Bone marrow (tissue), 2 donors: Measurements from ENCODE around the gene WFDC11.
"Not testable (repeated sequence)": the region's sequence is repeated elsewhere in the genome, so short reads cannot be mapped to it uniquely, and the experiment has no call there.

Source experiments
- DNase-seq, 2 donors: peaks; one replicate each; lab custom pipeline; 2025; lab: John Stamatoyannopoulos, UW

WFDC11 gene

DNA sequence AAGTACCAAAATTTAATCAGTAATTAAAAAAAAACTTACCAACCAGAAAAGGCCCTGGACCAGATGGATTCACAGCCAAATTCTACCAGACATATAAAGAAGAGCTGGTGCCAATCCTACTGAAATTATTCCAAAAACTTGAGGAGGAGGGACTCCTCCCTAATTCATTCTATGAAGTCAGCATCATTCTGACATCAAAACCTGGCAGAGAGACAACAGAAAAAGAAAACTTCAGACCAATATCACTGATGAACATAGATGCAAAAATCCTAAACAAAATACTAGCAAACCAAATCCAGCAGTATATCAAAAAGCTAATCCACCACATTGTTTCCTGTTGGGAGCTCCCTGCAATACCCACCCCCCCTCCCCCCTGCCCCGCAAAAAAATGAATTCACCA is at the start of gene WFDC11:
TSS of gene WFDC11 (minus strand) at position 101 of the 400 bp plus-strand sequence. CDS start 19,639 bp downstream, outside the sequence.
- DNase-seq: no peak

DNA sequence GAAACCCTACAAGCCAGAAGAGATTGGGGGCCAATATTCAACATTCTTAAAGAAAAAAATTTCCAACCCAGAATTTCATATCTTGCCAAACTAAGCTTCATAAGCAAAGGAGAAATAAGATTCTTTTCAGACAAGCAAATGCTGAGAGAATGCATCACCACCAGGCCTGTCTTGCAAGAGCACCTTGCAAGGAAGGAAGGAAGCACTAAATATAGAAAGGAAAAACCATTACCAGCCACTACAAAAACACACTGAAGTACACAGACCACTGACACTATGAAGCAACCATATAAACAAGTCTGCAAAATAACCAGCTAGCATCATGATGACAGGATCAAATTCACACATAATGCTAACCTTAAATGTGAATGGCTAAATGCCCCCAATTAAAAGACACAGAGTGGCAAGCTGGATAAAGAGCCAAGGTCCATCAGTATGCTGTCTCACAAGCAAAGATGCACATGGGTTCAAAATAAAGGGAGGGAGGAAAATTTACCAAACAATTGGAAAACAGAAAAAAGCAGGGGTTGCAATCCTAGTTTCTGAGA is 46.2 kb upstream of the WFDC11 start:
- DNase-seq: not testable (repeated sequence)

DNA sequence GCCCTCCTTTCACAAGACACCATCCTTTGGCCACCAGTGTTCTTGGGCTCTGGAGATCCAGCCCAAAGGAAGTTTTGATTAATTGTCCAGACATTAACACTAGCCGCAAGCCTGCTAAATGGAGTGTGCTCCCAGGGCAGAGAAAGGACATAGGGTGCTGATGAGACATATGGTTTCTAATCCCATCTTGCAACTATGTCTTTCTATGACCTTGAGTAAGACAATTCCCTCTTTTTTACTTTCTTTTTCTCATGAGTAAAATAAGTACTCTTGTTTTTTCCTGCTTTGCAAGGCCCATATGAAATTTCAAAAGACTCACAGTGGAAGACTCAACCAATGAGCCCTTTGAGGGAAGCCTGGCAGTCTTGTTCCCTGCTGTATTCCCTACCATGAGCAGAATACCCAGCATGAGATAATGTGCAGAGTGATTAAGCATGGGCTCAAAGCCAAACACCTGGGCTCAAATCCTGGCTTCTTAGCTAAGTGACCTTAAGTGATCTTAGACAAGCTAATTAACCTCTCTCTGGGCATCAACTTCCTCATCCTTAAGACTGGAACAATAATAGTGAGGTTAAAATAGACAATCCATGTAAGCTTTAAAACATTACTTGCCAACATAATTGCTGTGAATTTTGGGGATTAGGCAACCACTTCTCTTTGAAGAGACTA is 35.1 kb upstream of the WFDC11 start, which contains the start of gene WFDC10B:
TSS of gene WFDC10B (minus strand) at position 51 of the 669 bp plus-strand sequence. CDS start 19,027 bp downstream, outside the sequence.
- DNase-seq: no peak

DNA sequence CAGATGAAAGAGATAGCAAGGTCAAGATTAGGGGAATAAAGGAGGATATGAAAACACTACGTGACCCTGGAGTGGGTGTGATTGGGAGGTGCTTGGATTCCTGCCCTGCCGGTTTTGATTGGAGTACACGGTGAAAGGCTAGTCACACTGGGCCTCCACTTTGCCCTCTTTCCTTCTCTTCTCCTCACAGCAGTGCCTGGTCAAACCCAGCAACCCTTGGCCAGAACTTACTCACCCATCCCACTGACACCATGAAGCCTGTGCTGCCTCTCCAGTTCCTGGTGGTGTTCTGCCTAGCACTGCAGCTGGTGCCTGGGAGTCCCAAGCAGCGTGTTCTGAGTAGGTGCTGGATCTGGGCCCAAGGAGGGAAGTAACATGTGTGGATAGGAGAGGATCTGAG is 31.8 kb upstream of the WFDC11 start, which contains the start of gene WFDC13:
TSS of gene WFDC13 (plus strand) at position 166 of the 400 bp plus-strand sequence. CDS start at position 252, 86 bp downstream.
- no peak for DNase-seq

DNA sequence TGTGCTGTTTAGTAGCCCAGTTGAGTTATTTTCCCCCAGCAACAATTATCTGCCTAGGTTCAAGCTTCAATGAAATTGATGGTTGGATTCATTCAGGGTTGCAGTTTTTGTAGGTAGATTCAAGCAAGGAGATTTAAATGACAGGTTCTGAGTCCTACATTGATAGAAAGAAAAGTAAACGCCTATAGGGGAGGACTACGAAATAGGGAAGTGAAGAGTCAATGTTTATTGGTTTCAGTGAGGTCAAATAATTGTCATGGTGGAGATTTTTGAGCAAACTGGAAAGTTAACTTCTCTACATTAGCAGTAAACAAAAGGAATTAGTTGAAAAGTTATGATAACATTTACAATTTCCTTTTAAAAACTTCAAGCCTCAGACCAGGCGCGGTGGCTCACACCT is 31.1 kb upstream of the WFDC11 start:
- no peak for DNase-seq

DNA sequence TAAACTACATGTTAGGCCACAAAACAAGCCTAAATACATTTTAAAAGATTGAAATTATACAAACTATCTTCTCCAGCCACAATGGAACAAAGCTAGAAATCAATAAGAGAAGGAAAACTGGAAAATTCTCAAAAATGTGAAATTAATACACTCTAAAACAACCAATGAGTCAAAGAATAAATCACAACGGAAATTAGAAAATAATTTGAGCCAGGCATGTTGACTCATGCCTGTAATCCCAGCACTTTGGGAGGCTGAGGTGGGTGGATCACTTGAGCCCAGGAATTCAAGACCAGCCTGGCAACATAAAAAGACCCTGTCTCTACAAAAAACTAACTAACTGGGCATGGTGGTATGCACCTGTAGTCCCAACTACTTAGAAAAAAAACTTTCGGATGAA is 25.5 kb upstream of the WFDC11 start:
- no peak for DNase-seq

DNA sequence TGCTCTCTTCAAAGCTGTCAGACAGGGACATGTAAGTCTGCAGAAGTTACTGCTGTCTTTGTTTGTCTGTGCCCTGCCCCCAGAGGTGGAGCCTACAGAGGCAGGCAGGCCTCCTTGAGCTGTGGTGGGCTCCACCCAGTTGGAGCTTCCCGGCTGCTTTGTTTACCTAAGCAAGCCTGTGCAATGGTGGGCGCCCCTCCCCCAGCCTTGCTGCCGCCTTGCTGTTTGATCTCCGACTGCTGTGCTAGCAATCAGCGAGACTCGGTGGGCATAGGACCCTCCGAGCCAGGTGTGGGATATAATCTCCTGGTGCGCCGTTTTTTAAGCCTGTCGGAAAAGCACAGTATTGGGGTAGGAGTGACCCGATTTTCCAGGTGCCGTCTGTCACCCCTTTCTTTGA is 23.3 kb upstream of the WFDC11 start:
- DNase-seq: not testable (repeated sequence)

DNA sequence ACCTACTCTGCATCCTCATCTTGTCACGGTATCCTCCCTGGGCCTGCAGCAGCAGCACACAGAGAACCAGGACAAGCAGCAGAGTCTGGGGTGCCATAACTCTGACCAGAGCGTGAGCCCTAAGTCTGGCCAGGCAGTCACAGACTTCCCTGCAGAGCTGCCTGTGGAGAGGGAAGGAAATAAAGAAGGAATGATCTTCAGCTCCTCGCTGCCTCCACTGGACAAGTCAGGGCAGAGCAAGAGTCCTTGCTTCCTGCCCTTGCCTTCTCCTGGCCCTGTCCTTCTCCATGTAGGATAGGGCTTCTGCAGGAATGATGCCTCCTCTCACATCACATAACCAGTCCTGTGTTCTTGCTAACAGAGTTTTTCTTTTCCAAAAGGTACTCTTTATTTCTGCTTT is 15.9 kb upstream of the WFDC11 start:
- DNase-seq: no peak

DNA sequence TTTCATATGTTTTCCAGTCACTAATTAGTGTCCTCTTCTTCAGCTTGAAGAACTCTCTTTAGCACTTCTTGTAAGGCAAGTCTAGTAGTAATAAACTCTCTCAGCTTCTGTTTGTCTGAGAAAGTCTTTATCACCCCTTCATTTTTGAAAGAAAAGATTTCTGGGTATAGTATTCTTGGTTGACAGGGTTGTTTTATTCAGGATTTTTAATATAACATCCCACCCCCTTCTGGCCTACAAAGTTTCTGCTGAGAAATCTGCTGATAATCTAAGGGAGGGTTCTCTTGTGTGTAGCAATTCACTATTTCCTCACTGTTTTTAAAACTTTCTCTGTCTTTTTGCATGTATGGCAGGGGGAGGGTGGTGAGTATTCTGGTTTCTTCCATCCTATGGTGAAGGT is 9.6 kb upstream of the WFDC11 start:
- no peak for DNase-seq

DNA sequence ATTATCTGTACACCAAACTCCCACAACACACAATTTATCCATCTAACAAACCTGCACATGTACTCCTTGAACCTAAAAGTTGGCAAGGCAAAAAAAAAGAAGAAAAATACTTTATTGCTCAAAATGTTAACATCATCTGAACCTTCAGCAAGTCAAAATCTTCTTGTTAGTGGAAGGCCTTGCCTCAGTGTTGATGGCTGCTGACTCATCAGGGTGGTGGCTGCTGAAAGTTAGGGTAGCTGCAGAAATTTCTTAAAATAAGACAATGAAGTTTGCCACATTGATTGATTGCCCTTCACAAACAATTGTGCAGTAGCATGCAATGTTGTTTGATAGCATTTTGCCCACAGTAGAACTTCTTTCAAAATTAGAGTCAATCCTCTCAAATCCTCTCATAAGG is 2.7 kb upstream of the WFDC11 start:
- DNase-seq: no peak

DNA sequence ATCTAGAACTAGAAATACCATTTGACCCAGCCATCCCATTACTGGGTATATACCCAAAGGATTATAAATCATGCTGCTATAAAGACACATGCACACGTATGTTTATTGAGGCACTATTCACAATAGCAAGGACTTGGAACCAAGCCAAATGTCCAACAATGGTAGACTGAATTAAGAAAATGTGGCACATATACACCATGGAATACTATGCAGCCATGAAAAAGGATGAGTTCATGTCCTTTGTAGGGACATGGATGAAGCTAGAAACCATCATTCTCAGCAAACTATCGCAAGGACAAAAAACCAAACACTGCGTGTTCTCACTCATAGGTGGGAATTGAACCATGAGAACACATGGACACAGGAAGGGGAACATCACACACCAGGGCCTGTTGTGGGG is 13.0 kb downstream of the WFDC11 start:
- DNase-seq: not testable (repeated sequence)

DNA sequence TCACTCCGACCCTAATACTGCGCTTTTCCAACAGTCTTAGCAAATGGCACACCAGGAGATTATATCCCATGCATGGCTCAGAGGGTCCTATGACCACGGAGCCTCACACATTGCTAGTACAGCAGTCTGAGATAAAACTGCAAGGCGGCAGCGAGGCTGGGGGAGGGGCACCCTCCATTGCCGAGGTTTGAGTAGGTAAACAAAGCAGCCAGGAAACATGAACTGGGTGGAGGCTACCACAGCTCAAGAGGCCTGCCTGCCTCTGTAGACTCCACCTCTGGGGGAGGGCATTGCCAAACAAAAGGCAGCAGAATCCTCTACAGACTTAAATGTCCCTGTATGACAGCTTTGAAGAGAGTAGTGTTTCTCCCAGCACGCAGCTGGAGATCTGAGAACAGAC is 18.3 kb downstream of the WFDC11 start:
- not testable (repeated sequence) for DNase-seq

DNA sequence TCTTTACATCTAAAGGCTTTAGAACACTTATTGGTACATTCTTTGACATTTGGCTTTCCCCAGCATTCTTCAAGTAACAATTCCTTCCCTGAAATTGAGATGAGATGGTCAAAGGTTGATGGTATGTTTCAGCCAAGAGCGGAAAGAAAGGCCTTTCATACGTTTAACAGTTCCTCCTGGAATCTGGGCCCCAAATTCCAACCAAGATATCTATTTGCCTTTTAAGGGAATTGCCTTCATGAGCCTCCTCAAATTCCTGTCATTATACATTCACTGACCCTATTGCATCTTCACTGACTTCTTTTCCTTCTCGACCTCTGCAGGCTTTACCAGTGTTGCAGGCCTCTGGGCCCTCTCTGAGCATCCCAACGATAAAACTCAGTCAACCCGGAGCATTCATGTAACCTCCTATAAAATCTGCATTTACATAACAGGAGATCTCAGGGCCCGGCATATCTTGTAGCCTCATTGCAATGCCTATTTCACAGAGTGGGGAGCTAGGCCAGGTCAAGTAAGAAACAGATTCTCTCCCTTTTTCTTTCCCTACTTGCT is 20.7 kb downstream of the WFDC11 start:
- no peak for DNase-seq

DNA sequence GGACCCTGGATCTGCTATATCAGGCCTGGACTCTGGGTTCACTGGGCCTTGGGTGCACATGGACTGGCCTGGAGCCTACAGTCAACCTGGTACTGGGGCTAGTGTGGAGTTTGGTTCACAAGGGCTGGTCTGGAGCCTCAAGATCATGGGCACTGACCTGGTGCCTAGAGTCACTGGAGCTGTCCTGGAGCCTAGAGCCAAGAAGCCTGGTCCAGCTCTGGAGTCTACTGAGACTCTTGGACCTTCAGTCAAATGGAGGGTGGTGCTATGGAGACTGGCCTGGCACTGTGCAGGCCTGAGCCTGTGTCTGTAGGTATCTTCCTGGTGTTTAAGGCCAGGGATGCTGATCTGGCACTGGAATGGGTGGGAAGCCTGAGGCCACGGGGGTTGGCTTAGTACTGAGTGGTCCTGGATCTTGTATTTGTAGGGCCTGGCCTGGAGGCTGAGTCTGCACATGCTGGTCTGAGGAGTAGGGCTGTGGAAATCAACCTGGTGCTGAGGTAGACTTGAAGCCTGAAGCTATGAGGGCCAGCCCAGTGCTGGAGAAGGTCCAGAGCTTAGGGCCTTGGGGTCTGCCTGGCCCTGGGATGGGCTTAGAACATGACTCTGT is 22.5 kb downstream of the WFDC11 start:
- DNase-seq: no peak

DNA sequence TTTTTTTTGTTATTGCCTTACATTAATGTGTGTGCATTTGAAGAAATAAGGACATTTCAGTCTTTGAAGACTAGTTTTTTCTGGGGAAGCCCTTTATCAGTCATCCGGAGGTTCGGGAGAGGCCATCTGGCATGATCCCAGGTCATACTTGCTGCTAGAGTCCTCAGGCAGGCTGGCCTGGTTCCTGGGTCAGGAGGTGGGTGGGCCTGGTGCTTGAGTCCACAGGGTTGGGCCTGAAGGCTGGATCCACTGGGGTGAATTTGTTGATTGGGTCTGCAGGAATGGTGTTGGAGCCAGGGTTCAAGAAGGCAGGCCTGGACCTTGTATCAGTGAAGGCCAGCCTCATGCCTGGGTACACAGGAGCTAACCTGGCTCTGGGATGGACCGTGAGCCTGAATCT is 23.2 kb downstream of the WFDC11 start:
- DNase-seq: no peak

DNA sequence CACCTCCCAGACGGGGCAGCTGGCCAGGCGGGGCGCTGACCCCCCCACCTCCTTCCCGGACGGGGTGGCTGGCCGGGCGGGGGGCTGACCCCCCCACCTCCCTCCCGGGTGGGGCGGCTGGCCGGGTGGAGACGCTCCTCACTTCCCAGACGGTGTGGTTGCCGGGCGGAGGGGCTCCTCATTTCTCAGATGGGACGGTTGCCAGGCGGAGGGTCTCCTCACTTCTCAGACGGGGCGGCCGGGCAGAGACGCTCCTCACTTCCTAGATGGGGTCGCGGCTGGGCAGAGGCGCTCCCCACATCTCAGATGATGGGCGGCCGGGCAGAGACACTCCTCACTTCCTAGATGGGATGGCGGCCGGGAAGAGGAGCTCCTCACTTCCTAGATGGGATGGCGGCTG is 24.2 kb downstream of the WFDC11 start:
- DNase-seq: not testable (repeated sequence)

DNA sequence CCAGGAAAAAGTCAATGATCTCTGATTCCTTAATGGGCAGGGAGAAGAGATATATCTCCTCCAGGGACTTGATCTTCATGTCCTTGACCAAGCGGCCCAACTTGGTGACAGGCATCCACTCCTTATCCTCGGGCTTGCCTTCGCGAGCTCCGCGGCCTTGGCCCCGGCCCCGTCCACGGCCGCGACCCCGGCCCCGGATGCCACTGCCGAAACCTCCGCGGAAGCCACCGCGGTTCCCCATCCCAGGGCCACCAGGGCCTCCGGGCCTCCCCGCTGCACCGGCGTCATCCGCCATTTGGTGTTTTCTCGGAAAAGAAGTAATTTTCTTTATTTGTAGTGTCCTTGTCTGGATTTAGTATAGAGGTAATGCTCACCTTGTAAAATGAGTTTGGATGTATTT is 29.0 kb downstream of the WFDC11 start:
- not testable (repeated sequence) for DNase-seq

DNA sequence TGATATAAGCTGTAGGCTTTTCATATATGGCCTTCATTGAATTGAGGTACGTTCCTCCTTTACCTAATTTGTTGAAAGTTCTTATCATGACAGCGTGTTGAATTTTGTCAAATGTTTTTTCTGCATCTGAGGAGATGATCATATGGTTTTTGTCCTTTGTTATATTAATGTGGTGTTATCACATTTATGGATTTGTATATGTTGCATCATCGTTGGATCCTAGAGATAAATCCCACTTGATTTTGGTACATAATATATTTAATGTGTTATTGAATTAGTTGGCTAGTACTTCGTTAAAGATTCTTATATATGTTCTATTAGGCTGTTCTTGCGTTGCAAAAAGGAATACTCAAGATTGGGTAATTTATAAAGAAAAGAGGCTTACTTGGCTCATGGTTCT is 30.4 kb downstream of the WFDC11 start:
- DNase-seq: no peak

DNA sequence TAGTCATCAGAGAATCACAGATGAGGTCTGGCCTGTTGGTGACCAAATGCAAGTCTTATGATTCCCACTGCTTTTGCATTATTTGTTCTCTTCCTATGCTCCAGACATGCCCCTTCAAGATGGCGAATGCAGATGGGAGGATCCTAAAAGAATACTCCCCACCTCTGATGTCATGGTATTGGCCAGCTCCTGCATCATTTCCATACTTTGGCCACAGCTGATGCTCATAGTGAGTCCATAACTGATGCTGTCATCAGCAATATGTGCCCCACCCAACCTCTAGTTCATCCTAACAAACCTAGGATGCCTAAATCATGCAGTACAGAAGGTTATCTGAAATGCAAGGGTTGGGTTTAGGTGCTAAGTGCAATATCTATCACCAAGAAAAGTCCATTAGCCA is 33.5 kb downstream of the WFDC11 start:
- no peak for DNase-seq

DNA sequence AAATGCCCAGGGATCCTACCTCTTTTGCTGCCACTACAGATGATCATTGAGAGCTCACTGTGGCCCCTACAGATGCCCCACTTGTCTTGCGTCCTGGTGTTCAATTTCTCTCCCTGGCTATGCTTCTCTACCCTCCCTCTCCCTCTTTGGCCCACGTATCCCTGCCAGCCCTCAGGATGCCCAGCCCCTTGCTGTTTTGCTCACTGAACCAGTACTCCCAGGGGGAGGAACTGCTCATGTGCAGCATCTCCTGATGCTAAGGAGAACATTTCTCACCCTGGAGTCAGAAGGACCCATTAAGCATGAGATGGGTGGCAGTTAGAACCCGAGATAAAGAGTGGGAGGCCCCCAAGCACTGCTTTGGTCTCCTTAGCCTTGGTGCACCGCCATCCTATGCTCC is 38.9 kb downstream of the WFDC11 start, which contains the start of gene WFDC9:
TSS of gene WFDC9 (minus strand) at position 101 of the 400 bp plus-strand sequence. CDS start 21,103 bp downstream, outside the sequence.
- no peak for DNase-seq

DNA sequence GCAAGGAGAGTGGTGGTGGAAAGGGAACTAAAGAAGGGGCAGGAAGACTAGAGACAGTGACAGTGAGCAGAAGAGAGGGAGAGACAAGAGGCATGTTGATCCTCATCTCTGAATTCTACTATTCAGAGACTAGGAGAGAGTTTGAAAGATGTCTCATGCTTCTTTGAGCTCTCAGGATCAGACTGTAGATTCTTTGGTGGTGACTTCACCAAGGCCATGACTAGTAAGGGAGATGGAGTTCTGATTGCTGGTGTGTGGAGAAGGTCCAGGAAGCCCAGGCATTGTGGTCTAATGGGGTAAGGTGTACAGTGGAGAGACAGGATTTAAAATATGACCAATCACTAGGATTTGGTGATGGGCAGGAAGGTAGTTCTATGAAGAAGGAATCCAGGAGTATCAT is 39.7 kb downstream of the WFDC11 start:
- no peak for DNase-seq

DNA sequence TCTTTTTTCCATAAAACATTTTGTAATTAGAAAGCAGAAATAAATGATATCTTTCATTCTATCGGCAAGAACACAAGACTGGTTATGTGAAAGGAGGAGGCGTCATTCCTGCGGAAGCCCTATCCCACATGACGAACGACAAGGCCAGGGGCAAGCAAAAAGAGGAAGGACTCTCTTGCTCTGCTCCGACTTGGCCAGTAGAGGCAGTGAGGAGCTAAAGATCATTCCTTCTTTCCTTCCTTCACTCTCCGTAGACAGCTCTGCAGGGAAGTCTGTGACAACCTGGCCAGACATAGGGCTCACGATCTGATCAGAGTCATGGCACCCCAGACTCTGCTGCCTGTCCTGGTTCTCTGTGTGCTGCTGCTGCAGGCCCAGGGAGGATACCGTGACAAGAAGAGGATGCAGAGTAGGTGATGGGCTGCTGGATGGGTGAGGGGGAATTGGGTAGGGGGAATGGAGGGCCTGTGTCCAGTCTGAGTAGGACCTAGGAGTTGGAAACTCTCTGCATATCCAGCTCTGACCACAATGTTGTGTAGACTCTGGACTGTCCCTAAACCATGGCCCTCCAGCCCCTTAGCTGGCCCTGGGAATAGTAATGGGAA is 40.4 kb downstream of the WFDC11 start, which contains the start of gene WFDC10A:
TSS of gene WFDC10A (plus strand) at position 244 of the 605 bp plus-strand sequence. CDS start at position 319, 75 bp downstream.
- peak in 1 of 2 donors; percentile 1 for DNase-seq
